Activated T-cell treated with anti-CD3 and anti-CD28 coated beads for 48 hours (primary cell): Measurements from ENCODE around the gene DVL3.

Experiments
- DNase-seq: peaks from one replicate; pipeline ENCODE4 v3.0.0-alpha.2; 2020; ENCODE audit warnings: low read depth

The DVL3 gene

GRCh38 chr3:184211297-184211696 lies 56.1 kb downstream of the DVL3 start:
- DNase-seq = no peak

DNA sequence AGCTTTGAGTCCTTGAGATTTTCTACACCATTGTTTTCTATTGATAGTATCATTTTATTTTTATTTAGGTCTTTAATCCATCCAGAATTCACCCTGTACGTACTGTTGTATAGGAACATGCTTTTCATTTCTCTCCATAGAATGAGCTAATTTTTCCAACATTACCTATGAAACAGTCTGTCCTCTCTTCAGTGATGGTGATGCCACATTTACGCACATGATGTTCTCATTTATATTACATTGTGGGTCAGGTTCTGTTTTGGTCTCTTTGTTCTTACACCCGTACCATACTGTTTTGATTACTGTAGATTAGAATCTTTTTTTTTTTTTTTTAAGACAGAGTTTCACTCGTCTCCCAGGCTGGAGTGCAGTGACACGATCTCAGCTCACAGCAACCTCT lies 56.5 kb downstream of the DVL3 start:
- DNase-seq = no peak

DNA sequence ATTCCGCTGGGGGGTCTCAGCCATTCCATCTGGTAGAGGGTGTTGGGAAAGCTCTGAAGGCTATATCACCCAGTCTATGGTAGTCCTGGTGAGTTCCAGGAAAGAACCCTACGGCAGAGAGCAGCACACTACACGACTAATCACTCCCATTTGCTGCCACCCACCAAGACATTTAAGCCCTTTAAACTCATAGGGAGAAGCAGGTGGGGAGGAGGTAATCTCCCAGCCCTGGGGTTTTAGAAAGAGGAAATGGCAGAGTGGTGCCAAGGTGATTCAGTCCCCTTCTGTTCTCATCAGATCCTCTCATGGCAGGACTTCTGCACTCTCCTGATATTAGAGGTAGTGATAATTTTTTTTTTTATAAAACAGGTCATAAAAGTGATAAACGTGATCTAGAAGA lies 63.6 kb downstream of the DVL3 start:
- DNase-seq = no peak

GRCh38 chr3:184222521-184222920 lies 67.3 kb downstream of the DVL3 start:
- DNase-seq = no peak
